HCT116 (cell line): ENCODE measurements around the gene PLA2G2D. TPM values are rescaled to one million over a fixed set of nuclear protein-coding genes. Genes with fewer than 3 reads are reported as not detected.

Experiments
- ATAC-seq: fragments of 200-7000 bp; cut with Tn5 transposase; 2 replicates; pipeline ENCODE4 v1.9.1; 2020; ENCODE audit warnings: mild to moderate bottlenecking, moderate library complexity
- BruUV-seq: library from RNA; stranded (reverse); fragments of 400-500 nt; replicated peaks from 2 replicates; lab custom pipeline; 2021; lab: Mats Ljungman, UMichigan
- CTCF ChIA-PET: fragments of 300-600 bp; sonication (Branson Sonifier 250); formaldehyde crosslinking; loops from one replicate; lab custom pipeline; 2021; ENCODE audit warnings: antibody characterized with exemption; lab: Charles Lee
- POLR2A ChIA-PET: fragments of 300-600, 350-600 bp; sonication (Branson Sonifier 250); formaldehyde crosslinking; loops from one replicate; lab custom pipeline; 2021; ENCODE audit warnings: antibody characterized with exemption; lab: Charles Lee
- RAD21 ChIA-PET, 2 experiments: fragments of 300-600 bp; sonication (Branson Sonifier 250); formaldehyde crosslinking; loops; one replicate each; lab custom pipeline; 2023; ENCODE audit warnings: low total read pairs in 2 of 2; ENCODE audit not compliant: uncharacterized antibody in 2 of 2, unreplicated experiment in 2 of 2, low non-redundant PET in 1 of 2; lab: Charles Lee
- DNase-seq: peaks from one replicate; pipeline ENCODE4 v3.0.0-alpha.2; 2010; ENCODE audit warnings: low read depth, low spot score
- H2AFZ ChIP-seq: fragments of 200-600 bp; shearing (Covaris generic), sonication (generic); 2 replicates; pipeline ENCODE4 v1.6.1; 2017; ENCODE audit warnings: low read depth, mixed run types, mixed read lengths, antibody characterized with exemption, low read length; ENCODE audit not compliant: poor library complexity, severe bottlenecking
- H3K27ac ChIP-seq: 2 replicates; pipeline ENCODE4 v1.5.1; 2012; ENCODE audit warnings: low read depth, low read length
- H3K27me3 ChIP-seq: fragments of 200-600 bp; sonication (generic); 2 replicates; pipeline ENCODE4 v1.6.1; 2016; ENCODE audit warnings: mixed run types, low read length, mixed read lengths; ENCODE audit not compliant: insufficient read depth
- H3K36me3 ChIP-seq, 2 experiments: fragments of 200-500 bp in 1 of 2; fragments of 200-600 bp in 1 of 2; sonication (Bioruptor generic) in 1 of 2; sonication (generic) in 1 of 2; 2 replicates each; pipeline versions ENCODE4 v1.5.1 to v1.6.1; 2014 to 2016; ENCODE audit warnings: low read length in 2 of 2, inconsistent platforms in 1 of 2, mixed read lengths in 1 of 2, mixed run types in 1 of 2; ENCODE audit not compliant: insufficient read depth in 2 of 2, control insufficient read depth in 1 of 2
- H3K4me1 ChIP-seq, 2 experiments: fragments of 200-600 bp in 1 of 2; sonication (generic) in 1 of 2; 2 replicates each; pipeline versions ENCODE4 v1.5.1 to v1.6.1; 2012 to 2017; ENCODE audit warnings: low read length in 2 of 2, inconsistent platforms in 1 of 2, mild to moderate bottlenecking in 1 of 2, mixed read lengths in 1 of 2, mixed run types in 1 of 2, moderate library complexity in 1 of 2; ENCODE audit not compliant: insufficient read depth in 2 of 2, control insufficient read depth in 1 of 2
- H3K4me2 ChIP-seq: fragments of 200-600 bp; sonication (generic); 2 replicates; pipeline ENCODE4 v1.6.1; 2017; ENCODE audit warnings: mixed run types, low read length, mixed read lengths
- H3K4me3 ChIP-seq, 2 experiments: fragments of 200-600 bp in 1 of 2; sonication (generic) in 1 of 2; replicated peaks in 1 of 2; 2 replicates each; pipeline ENCODE4 v1.5.1; 2011 to 2016; ENCODE audit warnings: low read length in 2 of 2, control low read depth in 1 of 2, low read depth in 1 of 2, mild to moderate bottlenecking in 1 of 2, mixed read lengths in 1 of 2, mixed run types in 1 of 2
- H3K79me2 ChIP-seq: fragments of 200-600 bp; sonication (generic); 2 replicates; pipeline ENCODE4 v1.6.1; 2017; ENCODE audit warnings: mild to moderate bottlenecking, mixed run types, low read length, moderate library complexity, mixed read lengths; ENCODE audit not compliant: insufficient read depth
- H3K9ac ChIP-seq: fragments of 200-600 bp; sonication (generic); 2 replicates; pipeline ENCODE4 v1.6.1; 2016; ENCODE audit warnings: low read length, mixed read lengths
- H3K9me2 ChIP-seq: fragments of 200-600 bp; sonication (generic), shearing (Covaris generic); 2 replicates; pipeline ENCODE4 v1.6.1; 2017; ENCODE audit warnings: mixed run types, mild to moderate bottlenecking, moderate library complexity; ENCODE audit not compliant: insufficient read depth
- H3K9me3 ChIP-seq, 2 experiments: fragments of 200-500 bp in 1 of 2; fragments of 200-600 bp in 1 of 2; sonication (Bioruptor generic) in 1 of 2; sonication (generic) in 1 of 2; 2 replicates each; pipeline ENCODE4 v1.6.1; 2014 to 2017; ENCODE audit warnings: low read length in 2 of 2, mixed read lengths in 2 of 2, inconsistent platforms in 1 of 2, low read depth in 1 of 2, mild to moderate bottlenecking in 1 of 2, mixed run types in 1 of 2, moderate library complexity in 1 of 2; ENCODE audit not compliant: control insufficient read depth in 1 of 2, insufficient read depth in 1 of 2
- H4K20me1 ChIP-seq: fragments of 200-600 bp; sonication (generic), shearing (Covaris generic); 2 replicates; pipeline ENCODE4 v1.6.1; 2017; ENCODE audit warnings: mixed run types, mild to moderate bottlenecking, moderate library complexity; ENCODE audit not compliant: insufficient read depth
- CBX3 ChIP-seq: IDR thresholded peaks from 2 replicates; pipeline ENCODE4 v1.6.1; 2012; ENCODE audit warnings: low read depth
- CEBPB ChIP-seq: IDR thresholded peaks from 2 replicates; pipeline ENCODE4 v1.6.1; 2012; ENCODE audit warnings: low read depth
- EGR1 ChIP-seq: IDR thresholded peaks from 2 replicates; pipeline ENCODE4 v1.6.1; 2012; ENCODE audit warnings: low read depth
- ELF1 ChIP-seq: IDR thresholded peaks from 2 replicates; pipeline ENCODE4 v1.6.1; 2012; ENCODE audit warnings: low read depth, borderline replicate concordance
- FOSL1 ChIP-seq: IDR thresholded peaks from 2 replicates; pipeline ENCODE4 v1.6.1; 2012; ENCODE audit warnings: low read depth
- MAX ChIP-seq: IDR thresholded peaks from 2 replicates; pipeline ENCODE4 v1.6.1; 2012
- POLR2A ChIP-seq: IDR thresholded peaks from 2 replicates; pipeline ENCODE4 v1.7.0; 2011; ENCODE audit warnings: borderline replicate concordance; ENCODE audit not compliant: insufficient read depth, insufficient read length; ENCODE audit errors: extremely low read depth
- POLR2AphosphoS5 ChIP-seq: IDR thresholded peaks from 2 replicates; pipeline ENCODE4 v1.6.1; 2011; ENCODE audit warnings: mild to moderate bottlenecking, low read depth, low read length, moderate library complexity
- RAD21 ChIP-seq: IDR thresholded peaks from 2 replicates; pipeline ENCODE4 v1.6.1; 2012; ENCODE audit warnings: low read depth, mild to moderate bottlenecking
- REST ChIP-seq: IDR thresholded peaks from 2 replicates; pipeline ENCODE4 v1.6.1; 2012; ENCODE audit warnings: low read depth
- SIN3A ChIP-seq: IDR thresholded peaks from 2 replicates; pipeline ENCODE4 v1.6.1; 2012; ENCODE audit warnings: low read depth
- SP1 ChIP-seq: IDR thresholded peaks from 2 replicates; pipeline ENCODE4 v1.6.1; 2012; ENCODE audit warnings: low read depth
- TCF7L2 ChIP-seq: IDR thresholded peaks from 2 replicates; pipeline ENCODE4 v1.7.0; 2011; ENCODE audit warnings: borderline replicate concordance, inconsistent platforms; ENCODE audit not compliant: insufficient read depth, insufficient read length; ENCODE audit errors: extremely low read depth
- YY1 ChIP-seq: IDR thresholded peaks from 2 replicates; pipeline ENCODE4 v1.6.1; 2011; ENCODE audit warnings: low read length, low read depth, moderate library complexity, mild to moderate bottlenecking; ENCODE audit not compliant: insufficient replicate concordance; ENCODE audit errors: extremely low read depth
- ZNF274 ChIP-seq: fragments of 200-500 bp; sonication (Bioruptor generic); IDR thresholded peaks from 2 replicates; pipeline ENCODE4 v1.6.1; 2014; ENCODE audit warnings: mild to moderate bottlenecking, low read depth, low read length, inconsistent platforms
- intact Hi-C: fragments of 100-400 bp; cut with micrococcal nuclease; formaldehyde crosslinking; loops from 2 replicates; pipeline ENCODE4 v1.10.0; 2022
- total RNA-seq: library from RNA; stranded (reverse); gene quantifications from one replicate; pipeline ENCODE4 v1.2.1, GENCODE V29; 2021; ENCODE audit not compliant: unreplicated experiment
- TF ChIP-seq, protein P1 (sequence below): IDR thresholded peaks from 2 replicates; pipeline ENCODE4 v1.6.1; 2012
- TF ChIP-seq, protein P2 (sequence below): IDR thresholded peaks from 2 replicates; pipeline ENCODE4 v1.6.1; 2011; ENCODE audit warnings: mild to moderate bottlenecking, low read length, moderate library complexity; ENCODE audit not compliant: insufficient replicate concordance; ENCODE audit errors: extremely low read depth

Gene PLA2G2D
- total RNA-seq, 1 experiment from 2014 or later = not detected

DNA sequence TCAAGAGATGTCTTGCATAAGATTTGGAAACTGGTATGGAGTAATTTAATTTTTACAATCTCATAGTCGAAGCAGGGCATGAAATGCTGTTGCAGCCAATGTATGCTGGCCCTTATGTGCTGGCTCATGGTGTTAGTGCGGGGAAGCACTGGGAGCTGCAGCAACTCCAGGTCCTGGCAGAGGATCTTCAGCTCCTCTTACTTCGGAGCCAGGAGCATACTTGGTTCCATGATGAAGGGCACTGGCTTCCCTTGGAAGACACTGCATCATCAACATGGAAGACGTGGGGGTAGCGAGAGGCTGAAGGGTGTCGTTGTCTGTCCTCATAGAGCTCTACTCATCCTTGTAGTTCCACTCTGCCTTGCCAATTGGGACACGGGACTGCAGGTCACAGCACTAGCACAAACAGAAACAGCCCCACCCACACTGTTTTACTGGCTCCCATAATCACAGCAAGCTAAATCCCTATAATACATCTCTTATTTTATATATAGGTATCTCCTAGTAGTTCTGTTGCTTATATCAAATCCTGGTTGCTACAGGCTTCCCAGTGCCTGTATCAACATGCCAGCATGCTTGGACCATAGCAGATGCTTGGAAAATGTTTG, 22.4 kb downstream of the PLA2G2D start:
- peaks cover 10% of the 10 kb centered on the region; the same call in 1 of the 2 replicates for H3K27me3 ChIP-seq
- DNase-seq = no peak

More for the DNA sequence above, 22.4 kb downstream of the PLA2G2D start:
- no peak for ATAC-seq
- Histone ChIP-seq H4K20me1 (no peaks in the 10 kb centered on the region), H3K4me3 (no peak overlapping the region), H3K4me1 (no peaks in the 10 kb centered on the region), H3K36me3 (no peaks in the 10 kb centered on the region), H3K27ac (no peak overlapping the region), H3K9me3 (no peaks in the 10 kb centered on the region), H3K9me2 (no peaks in the 10 kb centered on the region), H3K9ac (no peak overlapping the region), H2AFZ (no peak overlapping the region), H3K79me2 (no peaks in the 10 kb centered on the region), H3K4me2 (no peak overlapping the region)
- no TSS peak for BruUV-seq
- ChIA-PET POLR2A (no interaction called here), CTCF (no interaction called here), RAD21 (no interaction called here)
- intact Hi-C loops = no loop called here
- TF ChIP-seq CBX3 (no peak), EGR1 (no peak), CEBPB (no peak), SP1 (no peak), ZNF274 (no peak), RAD21 (no peak), YY1 (no peak), REST (no peak), SIN3A (no peak), POLR2AphosphoS5 (no peak), TCF7L2 (no peak), ELF1 (no peak), FOSL1 (no peak), POLR2A (no peak), MAX (no peak)
- TF ChIP-seq, protein P1, sequence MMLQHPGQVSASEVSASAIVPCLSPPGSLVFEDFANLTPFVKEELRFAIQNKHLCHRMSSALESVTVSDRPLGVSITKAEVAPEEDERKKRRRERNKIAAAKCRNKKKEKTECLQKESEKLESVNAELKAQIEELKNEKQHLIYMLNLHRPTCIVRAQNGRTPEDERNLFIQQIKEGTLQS = no peak
- TF ChIP-seq, protein P2, sequence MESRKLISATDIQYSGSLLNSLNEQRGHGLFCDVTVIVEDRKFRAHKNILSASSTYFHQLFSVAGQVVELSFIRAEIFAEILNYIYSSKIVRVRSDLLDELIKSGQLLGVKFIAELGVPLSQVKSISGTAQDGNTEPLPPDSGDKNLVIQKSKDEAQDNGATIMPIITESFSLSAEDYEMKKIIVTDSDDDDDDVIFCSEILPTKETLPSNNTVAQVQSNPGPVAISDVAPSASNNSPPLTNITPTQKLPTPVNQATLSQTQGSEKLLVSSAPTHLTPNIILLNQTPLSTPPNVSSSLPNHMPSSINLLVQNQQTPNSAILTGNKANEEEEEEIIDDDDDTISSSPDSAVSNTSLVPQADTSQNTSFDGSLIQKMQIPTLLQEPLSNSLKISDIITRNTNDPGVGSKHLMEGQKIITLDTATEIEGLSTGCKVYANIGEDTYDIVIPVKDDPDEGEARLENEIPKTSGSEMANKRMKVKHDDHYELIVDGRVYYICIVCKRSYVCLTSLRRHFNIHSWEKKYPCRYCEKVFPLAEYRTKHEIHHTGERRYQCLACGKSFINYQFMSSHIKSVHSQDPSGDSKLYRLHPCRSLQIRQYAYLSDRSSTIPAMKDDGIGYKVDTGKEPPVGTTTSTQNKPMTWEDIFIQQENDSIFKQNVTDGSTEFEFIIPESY = no peak
